ENCODE data around the gene VPS13C.

- TF ChIP-seq EZH2 (IDR thresholded peaks at IDR 0.05), result no peak
- TF ChIP-seq, protein P1, sequence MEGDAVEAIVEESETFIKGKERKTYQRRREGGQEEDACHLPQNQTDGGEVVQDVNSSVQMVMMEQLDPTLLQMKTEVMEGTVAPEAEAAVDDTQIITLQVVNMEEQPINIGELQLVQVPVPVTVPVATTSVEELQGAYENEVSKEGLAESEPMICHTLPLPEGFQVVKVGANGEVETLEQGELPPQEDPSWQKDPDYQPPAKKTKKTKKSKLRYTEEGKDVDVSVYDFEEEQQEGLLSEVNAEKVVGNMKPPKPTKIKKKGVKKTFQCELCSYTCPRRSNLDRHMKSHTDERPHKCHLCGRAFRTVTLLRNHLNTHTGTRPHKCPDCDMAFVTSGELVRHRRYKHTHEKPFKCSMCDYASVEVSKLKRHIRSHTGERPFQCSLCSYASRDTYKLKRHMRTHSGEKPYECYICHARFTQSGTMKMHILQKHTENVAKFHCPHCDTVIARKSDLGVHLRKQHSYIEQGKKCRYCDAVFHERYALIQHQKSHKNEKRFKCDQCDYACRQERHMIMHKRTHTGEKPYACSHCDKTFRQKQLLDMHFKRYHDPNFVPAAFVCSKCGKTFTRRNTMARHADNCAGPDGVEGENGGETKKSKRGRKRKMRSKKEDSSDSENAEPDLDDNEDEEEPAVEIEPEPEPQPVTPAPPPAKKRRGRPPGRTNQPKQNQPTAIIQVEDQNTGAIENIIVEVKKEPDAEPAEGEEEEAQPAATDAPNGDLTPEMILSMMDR (IDR thresholded peaks at IDR 0.05), result no peak
- no peak for TF ChIP-seq EZH2phosphoT487 (IDR thresholded peaks at IDR 0.05)
Observed at GRCh38 chr15:61906961-61907752, 153.1 kb downstream of the VPS13C start.

Data from neural progenitor cell (in vitro differentiated cells).